IMR-90 (cell line): ENCODE measurements around the gene BRPF1. TPM values are rescaled to one million over a fixed set of nuclear protein-coding genes. Genes with fewer than 3 reads are reported as not detected.

ENCODE experiments used
- ATAC-seq: fragments of 200-7000 bp; cut with Tn5 transposase; 2 replicates; pipeline ENCODE4 v1.9.1; 2020; ENCODE audit warnings: low read depth, mild to moderate bottlenecking, moderate library complexity
- BruUV-seq: library from RNA; stranded (reverse); fragments of 400-500 nt; replicated peaks from 2 replicates; lab custom pipeline; 2021; lab: Mats Ljungman, UMichigan
- CTCF ChIA-PET: fragments of 300-600 bp; formaldehyde crosslinking; extraction: SDS; loops from one replicate; lab custom pipeline; 2021; ENCODE audit warnings: antibody characterized with exemption; lab: Yijun Ruan, JAX
- POLR2A ChIA-PET: fragments of 300-600 bp; sonication (Branson Sonifier 250); formaldehyde crosslinking; loops from one replicate; lab custom pipeline; 2022; ENCODE audit warnings: antibody characterized with exemption; ENCODE audit not compliant: unreplicated experiment; lab: Charles Lee
- DNase-seq: peaks from one replicate; pipeline ENCODE4 v3.0.0; 2013
- H2AFZ ChIP-seq: replicated peaks from 2 replicates; pipeline ENCODE3; 2013; ENCODE audit warnings: low read length, mild to moderate bottlenecking; ENCODE audit not compliant: poor library complexity
- H2AK5ac ChIP-seq: 2 replicates; pipeline ENCODE4 v1.6.1; 2013; ENCODE audit warnings: low read depth, low read length, inconsistent platforms
- H2AK9ac ChIP-seq: replicated peaks from 2 replicates; pipeline ENCODE3; 2013; ENCODE audit warnings: mild to moderate bottlenecking, low read depth, low read length, moderate library complexity; ENCODE audit not compliant: poor library complexity
- H2BK120ac ChIP-seq: 2 replicates; pipeline ENCODE4 v1.6.1; 2013; ENCODE audit warnings: low read depth, low read length, inconsistent platforms
- H2BK15ac ChIP-seq: 3 replicates; pipeline ENCODE4 v1.6.1; 2013; ENCODE audit warnings: low read depth, low read length, inconsistent platforms
- H2BK20ac ChIP-seq: 2 replicates; pipeline ENCODE4 v1.6.1; 2013; ENCODE audit warnings: low read depth, mild to moderate bottlenecking, inconsistent platforms, low read length, moderate library complexity
- H2BK5ac ChIP-seq: 2 replicates; pipeline ENCODE4 v1.6.1; 2013; ENCODE audit warnings: mild to moderate bottlenecking, low read depth, low read length, inconsistent platforms; ENCODE audit not compliant: poor library complexity, severe bottlenecking
- H3K14ac ChIP-seq: replicated peaks from 2 replicates; pipeline ENCODE4 v1.6.1; 2013; ENCODE audit warnings: low read depth, low read length, inconsistent platforms
- H3K18ac ChIP-seq: 2 replicates; pipeline ENCODE4 v1.6.1; 2013; ENCODE audit warnings: low read depth, low read length, control low read depth
- H3K23ac ChIP-seq: 2 replicates; pipeline ENCODE4 v1.6.1; 2013; ENCODE audit warnings: low read depth, low read length, inconsistent platforms
- H3K27ac ChIP-seq: 2 replicates; pipeline ENCODE4 v1.5.1; 2013; ENCODE audit warnings: mild to moderate bottlenecking, control low read depth, low read length; ENCODE audit not compliant: insufficient read depth
- H3K27me3 ChIP-seq: 2 replicates; pipeline ENCODE4 v1.6.1; 2013; ENCODE audit warnings: low read length; ENCODE audit not compliant: control insufficient read depth, insufficient read depth
- H3K36me3 ChIP-seq: 2 replicates; pipeline ENCODE4 v1.6.1; 2013; ENCODE audit warnings: low read length, mixed read lengths; ENCODE audit not compliant: control insufficient read depth, insufficient read depth
- H3K4ac ChIP-seq: 2 replicates; pipeline ENCODE4 v1.6.1; 2013; ENCODE audit warnings: low read depth, low read length, inconsistent platforms
- H3K4me1 ChIP-seq: 2 replicates; pipeline ENCODE4 v1.6.1; 2013; ENCODE audit warnings: low read length, mixed read lengths; ENCODE audit not compliant: control insufficient read depth, insufficient read depth
- H3K4me2 ChIP-seq: 2 replicates; pipeline ENCODE4 v1.6.1; 2013; ENCODE audit warnings: low read depth, mild to moderate bottlenecking, control low read depth, low read length, moderate library complexity
- H3K4me3 ChIP-seq: 2 replicates; pipeline ENCODE4 v1.5.1; 2013; ENCODE audit warnings: low read depth, mild to moderate bottlenecking, control low read depth, low read length, moderate library complexity; ENCODE audit not compliant: insufficient read depth
- H3K56ac ChIP-seq: 2 replicates; pipeline ENCODE4 v1.6.1; 2013; ENCODE audit warnings: low read length, inconsistent platforms; ENCODE audit not compliant: insufficient read depth; ENCODE audit errors: extremely low read depth
- H3K79me1 ChIP-seq, 2 experiments: 2 replicates each; pipeline ENCODE4 v1.6.1; 2013; ENCODE audit warnings: low read length in 2 of 2, inconsistent platforms in 1 of 2, low read depth in 1 of 2
- H3K9ac ChIP-seq: 2 replicates; pipeline ENCODE4 v1.6.1; 2013; ENCODE audit warnings: low read depth, low read length, control low read depth
- H3K9me1 ChIP-seq: 2 replicates; pipeline ENCODE4 v1.6.1; 2013; ENCODE audit warnings: low read length, inconsistent platforms; ENCODE audit not compliant: insufficient read depth
- H3K9me3 ChIP-seq: 2 replicates; pipeline ENCODE4 v1.6.1; 2013; ENCODE audit warnings: low read length; ENCODE audit not compliant: control insufficient read depth, insufficient read depth
- H4K20me1 ChIP-seq: 2 replicates; pipeline ENCODE4 v1.6.1; 2013; ENCODE audit warnings: low read length, inconsistent platforms; ENCODE audit not compliant: insufficient read depth
- H4K5ac ChIP-seq: 2 replicates; pipeline ENCODE4 v1.6.1; 2013; ENCODE audit warnings: mild to moderate bottlenecking, low read depth, low read length, control low read depth
- H4K8ac ChIP-seq, 2 experiments: 2 replicates each; pipeline ENCODE4 v1.6.1; 2013; ENCODE audit warnings: low read depth in 2 of 2, low read length in 2 of 2, control low read depth in 1 of 2, inconsistent platforms in 1 of 2
- H4K91ac ChIP-seq: 2 replicates; pipeline ENCODE4 v1.6.1; 2013; ENCODE audit warnings: low read depth, low read length, inconsistent platforms; ENCODE audit not compliant: insufficient read depth
- BHLHE40 ChIP-seq: fragments of 150-350 bp; IDR thresholded peaks from 2 replicates; pipeline ENCODE4 v1.6.1; 2016; ENCODE audit warnings: mild to moderate bottlenecking, low read depth, low read length
- CHD1 ChIP-seq: IDR thresholded peaks from 2 replicates; pipeline ENCODE4 v1.6.1; 2012; ENCODE audit warnings: low read depth, low read length, improper control_type of control experiment
- WGBS, 2 experiments: methylation state at CpG; one replicate each; pipeline versions ENCODE4 v1.1.5 to v1.1.7; 2013; ENCODE audit warnings: missing lambda C conversion rate in 2 of 2; ENCODE audit not compliant: insufficient read length in 1 of 2; ENCODE audit errors: extremely low coverage in 2 of 2; 5-methylcytosine and 5-hydroxymethylcytosine counted together
- dilution Hi-C: fragments of 300-500 bp; cut with HindIII; formaldehyde crosslinking; loops from one replicate; pipeline ENCODE4 v1.14.3; 2018; ENCODE audit warnings: low sequenced_read_pairs; ENCODE audit not compliant: unreplicated experiment
- in situ Hi-C: fragments of 300-500 bp; cut with MboI; formaldehyde crosslinking; loops from 3 replicates; pipeline ENCODE4 v1.14.3; 2019; ENCODE audit warnings: low sequenced_read_pairs, inconsistent platforms, mixed read lengths
- intact Hi-C: fragments of 100-400 bp; cut with micrococcal nuclease; formaldehyde crosslinking; loops from 2 replicates; pipeline ENCODE4 v1.10.0; 2022
- polyA plus RNA-seq, 3 experiments: library from polyadenylated mRNA; depleted of rRNA; stranded (reverse); fragments of >200 nt; gene quantifications; 2 replicates each; pipeline ENCODE4 v1.2.3, GENCODE V29; 2012; ENCODE audit warnings: low replicate concordance in 1 of 3
- total RNA-seq: library from RNA; depleted of rRNA; stranded (reverse); fragments of >200 nt; gene quantifications from 2 replicates; pipeline ENCODE4 v1.2.3, GENCODE V29; 2012
- TF ChIP-seq, protein P1 (sequence below): fragments of 150-350 bp; IDR thresholded peaks from 2 replicates; pipeline ENCODE4 v1.6.1; 2017; ENCODE audit warnings: mild to moderate bottlenecking, antibody characterized with exemption, low read length, low read depth

BRPF1 gene
- total and polyA plus RNA-seq, 2 of the 4 experiments (the other 2 are of a cell fraction): 13.6 to 15.6 TPM

DNA sequence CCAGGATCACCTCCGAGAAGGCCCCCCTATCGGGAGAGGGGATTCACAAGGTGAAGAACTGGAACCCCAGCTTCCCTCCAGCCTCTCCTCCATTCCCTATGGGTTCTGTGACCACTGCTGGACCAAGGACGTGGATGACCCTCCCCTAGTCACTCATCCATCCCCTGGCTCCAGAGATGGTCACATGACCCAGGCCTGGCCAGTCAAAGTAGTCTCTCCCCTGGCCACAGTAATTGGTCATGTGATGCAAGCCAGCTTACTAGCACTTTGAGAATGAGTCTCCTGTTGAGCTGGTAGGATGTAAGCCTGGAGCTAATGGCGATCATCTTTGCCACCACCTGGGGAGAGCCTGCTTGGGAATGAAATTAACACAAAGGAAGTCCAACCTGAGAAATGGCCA is 34.3 kb downstream of the BRPF1 start:
- Histone ChIP-seq H4K20me1 (peaks cover 8% of the 10 kb centered on the region; the same call in 1 of the 2 replicates), H3K14ac (no peak overlapping the region), H3K4me3 (no peak overlapping the region), H3K79me1 (peaks cover 16 to 49% of the 10 kb centered on the region in 2 experiments), H2BK5ac (no peak overlapping the region), H3K4me2 (no peak overlapping the region), H2BK120ac (no peak overlapping the region), H3K4ac (no peak overlapping the region; the same call in 1 of the 2 replicates), H2AK9ac (peak overlapping the region; percentile 18), H3K9ac (no peak overlapping the region), H3K9me3 (no peaks in the 10 kb centered on the region), H2BK20ac (no peak overlapping the region), H4K91ac (no peak overlapping the region), H3K27me3 (no peaks in the 10 kb centered on the region), H2AFZ (peak overlapping the region; percentile 21), H3K23ac (no peak overlapping the region), H2BK15ac (no peak overlapping the region), H4K8ac (no peak overlapping the region), H3K18ac (no peak overlapping the region), H3K9me1 (peaks cover 28% of the 10 kb centered on the region), H2AK5ac (no peak overlapping the region), H3K36me3 (peaks cover 10% of the 10 kb centered on the region), H3K4me1 (peaks cover 27% of the 10 kb centered on the region), H3K56ac (no peak overlapping the region), H4K5ac (no peak overlapping the region), H3K27ac (no peak overlapping the region)
- intact Hi-C loops: no loop called here
- ATAC-seq (no peak), DNase-seq (no peak)
- TF ChIP-seq, protein P1, sequence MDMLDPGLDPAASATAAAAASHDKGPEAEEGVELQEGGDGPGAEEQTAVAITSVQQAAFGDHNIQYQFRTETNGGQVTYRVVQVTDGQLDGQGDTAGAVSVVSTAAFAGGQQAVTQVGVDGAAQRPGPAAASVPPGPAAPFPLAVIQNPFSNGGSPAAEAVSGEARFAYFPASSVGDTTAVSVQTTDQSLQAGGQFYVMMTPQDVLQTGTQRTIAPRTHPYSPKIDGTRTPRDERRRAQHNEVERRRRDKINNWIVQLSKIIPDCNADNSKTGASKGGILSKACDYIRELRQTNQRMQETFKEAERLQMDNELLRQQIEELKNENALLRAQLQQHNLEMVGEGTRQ: peak; percentile 87
- TF ChIP-seq CHD1 (no peak), BHLHE40 (no peak)
- ChIA-PET CTCF (no interaction called here), POLR2A (no interaction called here)
- dilution Hi-C loops: no loop called here
- BruUV-seq: no TSS peak
- WGBS, 2 experiments: 100% methylated on average over 1 of the region's 4 CpGs; no CpG with 5 or more reads in 1 of the 2 experiments
- in situ Hi-C loops: no loop called here
